ENCODE results near the gene WNT11. TPM values are rescaled to one million over a fixed set of nuclear protein-coding genes. Genes with fewer than 3 reads are reported as not detected.
A peak's percentile ranks its signal among the peaks of the same experiment; 100 is the strongest.

Gene WNT11
- total RNA-seq, 1 experiment from 2014 or later: 0.30 TPM

GRCh38 chr11:76212086-76213035 is 6.1 kb upstream of the WNT11 start:
- no peak overlapping the region for H3K4me3 ChIP-seq (ENCODE audit: low read length)

DNA sequence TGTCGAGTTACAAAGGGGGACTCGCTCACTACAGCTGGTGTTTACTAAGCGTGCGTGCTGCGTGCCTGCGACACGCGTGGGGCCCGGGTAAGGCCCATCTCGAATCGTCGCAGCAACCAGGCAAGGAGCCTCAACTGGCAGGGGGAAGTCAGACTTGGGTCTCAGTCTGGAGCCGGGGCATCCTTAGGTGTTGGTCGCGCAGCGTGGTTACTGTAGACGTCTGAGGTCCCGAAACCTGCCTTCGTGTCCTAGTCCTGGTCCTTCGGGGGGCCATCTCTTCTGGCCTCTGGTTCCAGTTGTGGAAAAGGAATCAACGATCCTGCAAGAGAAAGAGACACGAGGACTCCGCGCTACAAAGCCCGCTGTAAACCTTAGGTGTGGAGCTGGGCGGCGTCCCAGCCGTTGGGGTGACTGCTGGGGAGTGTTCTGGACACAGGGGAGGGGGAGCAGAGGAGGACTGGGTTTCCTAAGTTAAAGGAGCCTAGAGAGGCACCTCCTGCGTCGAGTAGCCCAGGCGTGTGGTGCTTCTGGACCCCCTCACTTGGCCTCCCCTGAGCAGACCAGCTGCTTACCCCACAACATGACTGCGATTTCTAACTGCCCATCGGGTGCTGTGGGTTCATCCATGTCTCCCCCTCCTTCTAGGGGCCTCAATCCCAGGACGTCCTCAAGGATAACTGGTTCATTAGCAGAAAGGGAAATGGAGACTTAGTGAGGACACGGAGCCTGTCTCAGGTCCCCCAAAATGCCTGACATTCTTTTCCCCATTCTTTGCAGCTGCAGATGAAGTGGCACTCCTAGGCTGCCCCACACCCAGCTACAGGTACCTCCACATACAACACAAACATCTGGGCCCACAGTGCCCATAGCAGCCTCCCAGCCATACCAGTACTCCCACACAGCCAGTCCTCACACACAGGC is 4.9 kb upstream of the WNT11 start:
- Histone ChIP-seq H3K9me3 (ENCODE audit: low read length) (no peaks in the 10 kb centered on the region), H3K9ac (ENCODE audit: low read length) (no peak overlapping the region), H2AFZ (ENCODE audit: low read length) (no peak overlapping the region), H3K4me2 (ENCODE audit: low read depth, low read length, poor library complexity, severe bottlenecking) (no peak overlapping the region), H3K27me3 (ENCODE audit: low read length) (no peaks in the 10 kb centered on the region), H3K4me3 (ENCODE audit: low read length) (no peak overlapping the region), H3K27ac (ENCODE audit: low read length) (no peak overlapping the region), H4K20me1 (ENCODE audit: insufficient read depth, low read depth, low read length) (no peaks in the 10 kb centered on the region), H3K79me2 (ENCODE audit: low read length) (no peaks in the 10 kb centered on the region), H3K9me2 (replicated peaks; ENCODE audit: insufficient read depth, low read length) (no peaks in the 10 kb centered on the region), H3K36me3 (ENCODE audit: insufficient read depth, low read length) (no peaks in the 10 kb centered on the region), H3K4me1 (ENCODE audit: low read length) (peaks cover 29% of the 10 kb centered on the region)
- no peak for DNase-seq

More at GRCh38 chr11:76212086-76213035, 6.1 kb upstream of the WNT11 start:
- no peaks in the 10 kb centered on the region for H3K79me2 ChIP-seq (ENCODE audit: low read length)
- no peak overlapping the region for H3K9ac ChIP-seq (ENCODE audit: low read length)
- H3K9me2 ChIP-seq (replicated peaks; ENCODE audit: insufficient read depth, low read length): no peaks in the 10 kb centered on the region
- H3K4me2 ChIP-seq (ENCODE audit: low read depth, low read length, poor library complexity, severe bottlenecking): no peak overlapping the region
- no peaks in the 10 kb centered on the region for H4K20me1 ChIP-seq (ENCODE audit: insufficient read depth, low read depth, low read length)
- H3K4me1 ChIP-seq (ENCODE audit: low read length): peaks cover 18% of the 10 kb centered on the region
- no peaks in the 10 kb centered on the region for H3K27me3 ChIP-seq (ENCODE audit: low read length)
- no peak overlapping the region for H2AFZ ChIP-seq (ENCODE audit: low read length)
- no peaks in the 10 kb centered on the region for H3K9me3 ChIP-seq (ENCODE audit: low read length)
- no peak for DNase-seq
- no peaks in the 10 kb centered on the region for H3K36me3 ChIP-seq (ENCODE audit: insufficient read depth, low read length)
- no peak overlapping the region for H3K27ac ChIP-seq (ENCODE audit: low read length)

DNA sequence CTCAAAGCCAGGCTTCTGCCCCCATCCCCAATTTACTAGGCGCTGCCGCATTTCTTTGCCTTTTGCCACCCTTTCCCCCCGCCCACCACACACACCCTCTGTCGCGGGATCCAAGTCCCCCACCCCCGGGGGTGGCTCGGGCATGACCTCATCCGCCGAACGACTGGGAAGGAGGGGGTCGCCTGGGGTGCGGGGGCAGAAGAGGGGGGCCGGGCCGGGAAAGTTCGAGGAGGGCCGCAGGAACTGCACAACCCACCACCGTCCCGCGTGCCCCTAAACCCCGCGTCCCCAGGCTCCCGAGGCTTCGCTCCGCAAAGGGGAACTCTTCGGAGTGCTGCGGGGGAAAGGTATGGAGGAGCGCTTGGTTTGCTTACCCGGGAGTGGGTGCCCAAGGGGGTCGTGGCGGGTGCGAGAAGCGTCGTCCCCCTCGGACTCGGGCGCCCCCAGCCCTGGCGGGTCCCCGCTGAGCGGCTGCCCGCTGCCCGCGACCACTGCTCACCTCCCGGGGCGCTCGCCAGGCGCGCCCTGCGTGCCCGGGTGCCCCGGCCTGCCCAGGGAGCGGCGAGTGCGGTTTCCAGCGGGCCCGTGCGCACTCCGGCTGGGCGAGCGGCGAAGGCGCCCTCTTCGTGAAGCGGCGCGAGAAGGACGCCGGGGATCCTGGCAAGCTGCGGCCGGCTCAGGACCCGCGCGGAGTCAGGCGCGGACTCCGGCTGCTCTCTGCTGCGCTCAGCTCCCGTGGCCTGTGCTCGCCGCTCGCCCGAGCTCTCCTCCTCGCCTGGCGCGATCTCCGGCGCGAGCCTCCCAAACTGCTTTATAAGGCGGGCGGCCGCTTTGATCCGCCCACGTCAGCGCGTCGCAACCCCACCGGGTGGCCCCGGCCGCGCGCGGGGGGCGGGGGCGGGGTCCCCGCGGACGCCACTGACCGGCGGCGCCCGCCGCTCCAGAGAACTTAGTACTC is 4.0 kb upstream of the WNT11 start:
- Histone ChIP-seq H3K4me1 (ENCODE audit: low read length) (peaks cover 36% of the 10 kb centered on the region), H4K20me1 (ENCODE audit: insufficient read depth, low read depth, low read length) (no peaks in the 10 kb centered on the region), H3K36me3 (ENCODE audit: insufficient read depth, low read length) (no peaks in the 10 kb centered on the region), H3K4me2 (ENCODE audit: low read depth, low read length, poor library complexity, severe bottlenecking) (peak overlapping the region; percentile 80), H2AFZ (ENCODE audit: low read length) (no peak overlapping the region), H3K9me3 (ENCODE audit: low read length) (no peaks in the 10 kb centered on the region), H3K9me2 (replicated peaks; ENCODE audit: insufficient read depth, low read length) (no peaks in the 10 kb centered on the region), H3K27ac (ENCODE audit: low read length) (no peak overlapping the region), H3K4me3 (ENCODE audit: low read length) (peak overlapping the region; percentile 66; the same call in 1 of the 2 replicates), H3K27me3 (ENCODE audit: low read length) (no peaks in the 10 kb centered on the region), H3K9ac (ENCODE audit: low read length) (no peak overlapping the region), H3K79me2 (ENCODE audit: low read length) (no peaks in the 10 kb centered on the region)
- no peak for DNase-seq

- Histone ChIP-seq H3K27ac (ENCODE audit: low read length) (no peak overlapping the region), H3K9me3 (ENCODE audit: low read length) (no peaks in the 10 kb centered on the region), H3K79me2 (ENCODE audit: low read length) (no peaks in the 10 kb centered on the region), H2AFZ (ENCODE audit: low read length) (no peak overlapping the region), H3K4me3 (ENCODE audit: low read length) (peak overlapping the region; percentile 66), H3K36me3 (ENCODE audit: insufficient read depth, low read length) (no peaks in the 10 kb centered on the region), H3K4me2 (ENCODE audit: low read depth, low read length, poor library complexity, severe bottlenecking) (peak overlapping the region; percentile 80), H4K20me1 (ENCODE audit: insufficient read depth, low read depth, low read length) (no peaks in the 10 kb centered on the region), H3K27me3 (ENCODE audit: low read length) (no peaks in the 10 kb centered on the region), H3K9ac (ENCODE audit: low read length) (peak overlapping the region; percentile 67), H3K9me2 (replicated peaks; ENCODE audit: insufficient read depth, low read length) (no peaks in the 10 kb centered on the region), H3K4me1 (ENCODE audit: low read length) (peaks cover 36% of the 10 kb centered on the region)
- DNase-seq: no peak
Observed at GRCh38 chr11:76209375-76209972, 3.2 kb upstream of the WNT11 start.

GRCh38 chr11:76208438-76209374 is 2.4 kb upstream of the WNT11 start:
- H3K9me2 ChIP-seq (replicated peaks; ENCODE audit: insufficient read depth, low read length): no peaks in the 10 kb centered on the region
- DNase-seq: peak; percentile 87
- peak overlapping the region; percentile 80 for H3K4me2 ChIP-seq (ENCODE audit: low read depth, low read length, poor library complexity, severe bottlenecking)
- peaks cover 36% of the 10 kb centered on the region for H3K4me1 ChIP-seq (ENCODE audit: low read length)
- H3K36me3 ChIP-seq (ENCODE audit: insufficient read depth, low read length): no peaks in the 10 kb centered on the region
- H3K9me3 ChIP-seq (ENCODE audit: low read length): no peaks in the 10 kb centered on the region
- H3K4me3 ChIP-seq (ENCODE audit: low read length): peak overlapping the region; percentile 66
- H2AFZ ChIP-seq (ENCODE audit: low read length): peak overlapping the region; percentile 89
- no peaks in the 10 kb centered on the region for H3K27me3 ChIP-seq (ENCODE audit: low read length)
- no peaks in the 10 kb centered on the region for H4K20me1 ChIP-seq (ENCODE audit: insufficient read depth, low read depth, low read length)
- no peaks in the 10 kb centered on the region for H3K79me2 ChIP-seq (ENCODE audit: low read length)
- H3K9ac ChIP-seq (ENCODE audit: low read length): peak overlapping the region; percentile 67
- H3K27ac ChIP-seq (ENCODE audit: low read length): no peak overlapping the region

GRCh38 chr11:76207642-76208401 is 1.5 kb upstream of the WNT11 start:
- peak overlapping the region; percentile 67 for H3K9ac ChIP-seq (ENCODE audit: low read length)
- H3K79me2 ChIP-seq (ENCODE audit: low read length): no peaks in the 10 kb centered on the region
- DNase-seq: peak; percentile 92
- no peaks in the 10 kb centered on the region for H3K9me3 ChIP-seq (ENCODE audit: low read length)
- H4K20me1 ChIP-seq (ENCODE audit: insufficient read depth, low read depth, low read length): no peaks in the 10 kb centered on the region
- H3K4me2 ChIP-seq (ENCODE audit: low read depth, low read length, poor library complexity, severe bottlenecking): peak overlapping the region; percentile 80
- H3K4me1 ChIP-seq (ENCODE audit: low read length): peaks cover 36% of the 10 kb centered on the region
- H3K9me2 ChIP-seq (replicated peaks; ENCODE audit: insufficient read depth, low read length): no peaks in the 10 kb centered on the region
- peak overlapping the region; percentile 64; the same call in 1 of the 2 replicates for H2AFZ ChIP-seq (ENCODE audit: low read length)
- H3K27me3 ChIP-seq (ENCODE audit: low read length): no peaks in the 10 kb centered on the region
- peak overlapping the region; percentile 66 for H3K4me3 ChIP-seq (ENCODE audit: low read length)
- H3K36me3 ChIP-seq (ENCODE audit: insufficient read depth, low read length): no peaks in the 10 kb centered on the region
- H3K27ac ChIP-seq (ENCODE audit: low read length): no peak overlapping the region
